Adrenal gland (tissue), 19 donors: ENCODE data around the gene AADAC. TPM values are rescaled to one million over a fixed set of nuclear protein-coding genes. Genes with fewer than 3 reads are reported as not detected.
A peak's percentile ranks its signal among the peaks of the same experiment; 100 is the strongest.
"Not testable (repeated sequence)": the region's sequence is repeated elsewhere in the genome, so short reads cannot be mapped to it uniquely, and the experiment has no call there.

ENCODE experiments used
- DNase-seq, 7 donors: peaks; one replicate each; pipeline ENCODE4 v3.0.0-alpha.2; 2019 to 2020
- H3K27ac ChIP-seq, 5 donors: fragments of 200-600 bp; sonication (generic) in 4 of 5; 1 replicate in 3 of 5; 2 replicates in 2 of 5; pipeline versions ENCODE4 v1.5.1 to v1.8.0; 2016 to 2020; ENCODE audit warnings: mild to moderate bottlenecking in 1 of 5
- H3K27me3 ChIP-seq: fragments of 200-600 bp; 2 replicates; pipeline ENCODE4 v1.8.0; 2021
- H3K36me3 ChIP-seq, 2 donors: fragments of 200-600 bp; replicated peaks in 1 of 2; 1 replicate in 1 of 2; 2 replicates in 1 of 2; pipeline versions ENCODE4 v1.5.1 to v1.8.0; 2018 to 2022
- H3K4me1 ChIP-seq, 2 donors: fragments of 200-600 bp; replicated peaks in 1 of 2; 1 replicate in 1 of 2; 2 replicates in 1 of 2; pipeline versions ENCODE4 v1.5.1 to v1.8.0; 2018 to 2021
- H3K4me3 ChIP-seq, 4 donors: fragments of 200-600 bp; sonication (generic) in 3 of 4; one replicate each; pipeline ENCODE4 v1.5.1; 2016 to 2018
- H3K9me3 ChIP-seq, 3 donors: fragments of 200-600 bp; sonication (generic) in 1 of 3; replicated peaks in 1 of 3; 1 replicate in 2 of 3; 2 replicates in 1 of 3; pipeline versions ENCODE4 v1.5.1 to v1.8.0; 2016 to 2021
- POLR2A ChIP-seq, 2 donors: fragments of 450-650 bp; IDR thresholded peaks; one replicate each; pipeline ENCODE4 v1.6.1; 2017; ENCODE audit warnings: antibody characterized with exemption in 2 of 2, mild to moderate bottlenecking in 2 of 2, moderate library complexity in 1 of 2
- WGBS, 4 donors: extraction: QIAGEN DNeasy Blood & Tissue Kit in 2 of 4; methylation state at CpG; one replicate each; pipeline versions ENCODE4 v1.1.5 to v1.1.7; 2013 to 2017; 5-methylcytosine and 5-hydroxymethylcytosine counted together
- intact Hi-C, 2 donors: fragments of 100-400 bp; cut with DNase I; formaldehyde crosslinking; loops; one replicate each; pipeline versions ENCODE4 v1.14.1 to v1.15.0; 2022 to 2023
- long read RNA-seq, 10 donors: library from polyadenylated mRNA in 3 of 10; unstranded in 2 of 10; stranded (forward) in 1 of 10; transcript quantifications; one replicate each; pipeline ENCODE4 v2.0.0 and lab custom pipeline, GENCODE V29; 2021 to 2026
- polyA plus RNA-seq, 3 donors: library from polyadenylated mRNA; stranded (reverse); fragments of 200-250 nt in 2 of 3; fragments of 350-450 nt in 1 of 3; fragmentation: Illumina TruSeq in 1 of 3; extraction: RNeasy Lipid Tissue Mini Kit (QIAGEN cat#74804) in 1 of 3; gene quantifications; one replicate each; pipeline ENCODE4 v1.2.3, GENCODE V29; 2013 to 2014
- total RNA-seq, 9 donors: library from RNA; depleted of rRNA in 4 of 9; stranded (reverse); fragments of >200 nt in 4 of 9; fragments of 120-200 nt in 1 of 9; fragmentation: NEBNext Ultra II Directional in 1 of 9; extraction: Animal tissue kit (Norgen Biotek cat#: 25700) in 1 of 9; gene quantifications; one replicate each; pipeline versions ENCODE4 v1.1.0 to v1.2.4, GENCODE V29; 2013 to 2023
- TF ChIP-seq, protein P1 (sequence below), 6 experiments: fragments of 450-650 bp in 4 of 6; fragments of 200-600 bp in 2 of 6; sonication (generic) in 1 of 6; IDR thresholded peaks; 1 replicate in 5 of 6; 2 replicates in 1 of 6; pipeline versions ENCODE4 v1.5.1 to v1.8.0; 2016 to 2021; ENCODE audit warnings: antibody characterized with exemption in 6 of 6, mild to moderate bottlenecking in 2 of 6, moderate library complexity in 1 of 6
- donor health status: healthy with polysubstance abuse.
- donor health status: Bipolar disorder and iron deficiency.
- donor health status: DM: yes; HTN: yes; CAD: no.
- donor health status: DM: no; HTN: no; CAD: no.
- donor health status: DM: no; HTN: no; CAD: no.
- donor health status: DM: yes; HTN: yes; CAD: no.

Gene AADAC, protein sequence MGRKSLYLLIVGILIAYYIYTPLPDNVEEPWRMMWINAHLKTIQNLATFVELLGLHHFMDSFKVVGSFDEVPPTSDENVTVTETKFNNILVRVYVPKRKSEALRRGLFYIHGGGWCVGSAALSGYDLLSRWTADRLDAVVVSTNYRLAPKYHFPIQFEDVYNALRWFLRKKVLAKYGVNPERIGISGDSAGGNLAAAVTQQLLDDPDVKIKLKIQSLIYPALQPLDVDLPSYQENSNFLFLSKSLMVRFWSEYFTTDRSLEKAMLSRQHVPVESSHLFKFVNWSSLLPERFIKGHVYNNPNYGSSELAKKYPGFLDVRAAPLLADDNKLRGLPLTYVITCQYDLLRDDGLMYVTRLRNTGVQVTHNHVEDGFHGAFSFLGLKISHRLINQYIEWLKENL
- total RNA-seq (1,000 to 10,000 TPM in 1 of 9 donors, 100 to 1,000 TPM in 8; 120 to 1,013 (median 232) TPM), polyA plus RNA-seq (100 to 1,000 TPM in 2 of 3 donors, 10 to 100 TPM in 1; 26.9 to 588 (median 116) TPM)
- long read RNA-seq, donor 1, transcript AADAC-201 (5 exons, 1,642 nt): major isoform, 72 of 73 reads
- long read RNA-seq, donor 1, partial matches to known transcripts: 0 of 73 reads
- long read RNA-seq, donor 1, other reads (novel, unspliced or antisense): 0 of 73 reads
- long read RNA-seq, donor 2, partial matches to known transcripts: 0 of 1 reads
- long read RNA-seq, donor 2, other reads (novel, unspliced or antisense): 0 of 1 reads
- long read RNA-seq, donor 3, transcript AADAC-201 (5 exons, 1,642 nt): major isoform, 45 of 118 reads
- long read RNA-seq, donor 3, partial matches to known transcripts: 64 of 118 reads
- long read RNA-seq, donor 3, other reads (novel, unspliced or antisense): 7 of 118 reads
- long read RNA-seq, donor 4, transcript AADAC-201 (5 exons, 1,642 nt): major isoform, 222 of 264 reads
- long read RNA-seq, donor 4, partial matches to known transcripts: 34 of 264 reads
- long read RNA-seq, donor 4, other reads (novel, unspliced or antisense): 8 of 264 reads
- long read RNA-seq, donor 5, transcript AADAC-201 (5 exons, 1,642 nt): major isoform, 888 of 1,061 reads
- long read RNA-seq, donor 5, partial matches to known transcripts: 134 of 1,061 reads
- long read RNA-seq, donor 5, other reads (novel, unspliced or antisense): 39 of 1,061 reads
- long read RNA-seq, donor 6, transcript AADAC-201 (5 exons, 1,642 nt): major isoform, 116 of 133 reads
- long read RNA-seq, donor 6, partial matches to known transcripts: 1 of 133 reads
- long read RNA-seq, donor 6, other reads (novel, unspliced or antisense): 16 of 133 reads
- long read RNA-seq, donor 7, transcript AADAC-201 (5 exons, 1,642 nt): major isoform, 30 of 33 reads
- long read RNA-seq, donor 7, partial matches to known transcripts: 0 of 33 reads
- long read RNA-seq, donor 7, other reads (novel, unspliced or antisense): 0 of 33 reads
- long read RNA-seq, donor 8, transcript AADAC-201 (5 exons, 1,642 nt): major isoform, 6 of 6 reads
- long read RNA-seq, donor 8, partial matches to known transcripts: 0 of 6 reads
- long read RNA-seq, donor 8, other reads (novel, unspliced or antisense): 0 of 6 reads
- long read RNA-seq, donor 9, transcript AADAC-201 (5 exons, 1,642 nt): major isoform, 16 of 17 reads
- long read RNA-seq, donor 9, partial matches to known transcripts: 0 of 17 reads
- long read RNA-seq, donor 9, other reads (novel, unspliced or antisense): 0 of 17 reads
- long read RNA-seq, donor 10, transcript AADAC-201 (5 exons, 1,642 nt): major isoform, 6 of 6 reads
- long read RNA-seq, donor 10, partial matches to known transcripts: 0 of 6 reads
- long read RNA-seq, donor 10, other reads (novel, unspliced or antisense): 0 of 6 reads

- intact Hi-C loops: no loop called here
Measured at GRCh38 chr3:151813799-151814198, at the start of gene AADAC. AADAC (plus strand) TSS chr3:151814116; CDS start chr3:151814163, 47 bp downstream.

DNA sequence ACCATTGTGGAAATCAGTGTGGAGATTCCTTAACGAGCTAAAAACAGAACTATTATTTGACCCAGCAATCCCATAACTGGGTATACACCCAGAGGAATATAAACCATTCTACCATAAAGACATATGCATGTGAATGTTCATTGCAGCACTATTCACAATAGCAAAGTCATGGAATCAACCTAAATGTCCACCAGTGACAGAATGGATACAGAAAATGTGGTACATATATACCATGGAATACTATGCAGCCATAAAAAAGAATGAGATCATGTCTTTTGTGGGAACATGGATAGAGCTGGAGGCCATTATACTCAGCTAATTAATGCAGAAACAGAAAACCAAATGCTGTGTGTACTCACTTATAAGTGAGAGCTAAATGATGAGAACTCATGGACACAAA, 49.2 kb upstream of the AADAC start:
- WGBS, 4 donors: 75 to 87% (median 80%) methylated on average over 1 of the region's 1 CpG
- H3K4me3 ChIP-seq, DNase-seq, H3K27ac ChIP-seq, H3K9me3 ChIP-seq, H3K36me3 ChIP-seq, H3K27me3 ChIP-seq, intact Hi-C loops: not testable (repeated sequence)
- peaks cover 5 to 13% of the 10 kb centered on the region in 2 donors for H3K4me1 ChIP-seq

More at GRCh38 chr3:151813799-151814198, at the start of gene AADAC:
- TF ChIP-seq POLR2A (IDR thresholded peaks at IDR 0.05): peak in 1 of 2 donors; percentile 71
- TF ChIP-seq, protein P1, sequence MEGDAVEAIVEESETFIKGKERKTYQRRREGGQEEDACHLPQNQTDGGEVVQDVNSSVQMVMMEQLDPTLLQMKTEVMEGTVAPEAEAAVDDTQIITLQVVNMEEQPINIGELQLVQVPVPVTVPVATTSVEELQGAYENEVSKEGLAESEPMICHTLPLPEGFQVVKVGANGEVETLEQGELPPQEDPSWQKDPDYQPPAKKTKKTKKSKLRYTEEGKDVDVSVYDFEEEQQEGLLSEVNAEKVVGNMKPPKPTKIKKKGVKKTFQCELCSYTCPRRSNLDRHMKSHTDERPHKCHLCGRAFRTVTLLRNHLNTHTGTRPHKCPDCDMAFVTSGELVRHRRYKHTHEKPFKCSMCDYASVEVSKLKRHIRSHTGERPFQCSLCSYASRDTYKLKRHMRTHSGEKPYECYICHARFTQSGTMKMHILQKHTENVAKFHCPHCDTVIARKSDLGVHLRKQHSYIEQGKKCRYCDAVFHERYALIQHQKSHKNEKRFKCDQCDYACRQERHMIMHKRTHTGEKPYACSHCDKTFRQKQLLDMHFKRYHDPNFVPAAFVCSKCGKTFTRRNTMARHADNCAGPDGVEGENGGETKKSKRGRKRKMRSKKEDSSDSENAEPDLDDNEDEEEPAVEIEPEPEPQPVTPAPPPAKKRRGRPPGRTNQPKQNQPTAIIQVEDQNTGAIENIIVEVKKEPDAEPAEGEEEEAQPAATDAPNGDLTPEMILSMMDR (IDR thresholded peaks at IDR 0.05): no peak
- 52 to 74% (median 59%) methylated on average over 4 of the region's 4 CpGs for WGBS, 4 donors
- Histone ChIP-seq H3K4me3 (peak within 1 kb of the TSS in 1 of 4 donors; percentile 37), H3K9me3 (no peaks in the 10 kb centered on the region), H3K4me1 (peaks cover 0 to 4% of the 10 kb centered on the region in 2 donors), H3K36me3 (no peaks in the 10 kb centered on the region), H3K27ac (peak within 1 kb of the TSS in 3 of 5 donors; percentile 37 to 80 (median 38)), H3K27me3 (no peaks in the 10 kb centered on the region)
- no peak for DNase-seq

DNA sequence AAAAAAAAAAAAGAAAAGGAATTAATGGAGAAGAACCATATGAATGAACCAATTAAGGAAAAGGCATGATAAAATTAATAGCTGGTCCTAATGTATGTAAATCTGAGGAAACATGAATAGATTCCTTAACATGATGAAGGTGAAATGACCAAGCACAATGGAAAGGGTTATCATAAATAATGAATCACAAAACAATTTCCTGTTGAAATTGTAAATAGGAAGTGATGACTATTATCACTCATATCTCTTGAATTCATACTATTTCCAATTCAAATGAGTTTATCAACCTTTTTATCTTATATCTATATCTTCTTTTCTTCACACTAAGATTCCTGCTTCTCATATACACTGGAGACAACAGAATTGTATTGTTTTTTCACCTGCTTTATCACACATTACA, 48.2 kb upstream of the AADAC start:
- no peak overlapping the region for H3K4me3 ChIP-seq
- no peaks in the 10 kb centered on the region for H3K27me3 ChIP-seq
- intact Hi-C loops: no loop called here
- peaks cover 12 to 23% of the 10 kb centered on the region in 2 donors for H3K4me1 ChIP-seq
- DNase-seq: no peak
- H3K9me3 ChIP-seq: no peaks in the 10 kb centered on the region
- no peak overlapping the region for H3K27ac ChIP-seq
- no peaks in the 10 kb centered on the region for H3K36me3 ChIP-seq
- TF ChIP-seq POLR2A (IDR thresholded peaks at IDR 0.05): no peak
- TF ChIP-seq, protein P1 (IDR thresholded peaks at IDR 0.05): no peak

DNA sequence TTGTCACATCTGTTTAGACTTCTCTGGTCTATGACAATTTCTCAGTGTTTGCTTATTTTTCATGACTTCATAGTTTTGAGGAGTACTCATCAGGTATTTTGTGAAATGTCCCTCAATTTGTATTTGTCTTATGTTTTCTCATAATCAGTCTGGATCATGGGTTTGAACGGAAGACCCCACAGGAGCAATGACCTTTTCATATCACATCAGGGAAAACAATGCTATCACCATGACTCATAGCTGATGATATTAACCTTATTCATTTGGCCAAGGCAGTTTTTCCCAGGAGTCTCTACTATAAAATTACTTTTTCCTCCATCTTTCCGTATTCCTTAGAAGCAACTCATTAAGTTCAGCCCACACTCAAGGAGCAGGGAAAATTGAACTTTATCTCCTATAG, 47.5 kb upstream of the AADAC start:
- intact Hi-C loops: no loop called here

More for the DNA sequence above, 47.5 kb upstream of the AADAC start:
- WGBS, 4 donors: 34 to 55% (median 44%) methylated on average over 2 of the region's 2 CpGs
- Histone ChIP-seq H3K4me3 (no peak overlapping the region), H3K27me3 (no peaks in the 10 kb centered on the region), H3K27ac (peak overlapping the region in 2 of 5 donors; percentile 12 to 31), H3K4me1 (peaks cover 18 to 31% of the 10 kb centered on the region in 2 donors), H3K9me3 (no peaks in the 10 kb centered on the region), H3K36me3 (no peaks in the 10 kb centered on the region)
- DNase-seq: peak in 2 of 7 donors; percentile 12 to 27
- no peak for TF ChIP-seq POLR2A (IDR thresholded peaks at IDR 0.05)
- TF ChIP-seq, protein P1 (IDR thresholded peaks at IDR 0.05): no peak
